GM10248 (cell line): ENCODE measurements around the gene DSCAM.

ENCODE experiments used
- CTCF ChIA-PET: fragments of 300-600 bp; sonication (Branson Sonifier 250); formaldehyde crosslinking; extraction: SDS; loops from one replicate; lab custom pipeline; 2021; ENCODE audit warnings: antibody characterized with exemption; lab: Yijun Ruan, JAX
- POLR2A ChIA-PET: fragments of 350-650 bp; sonication (Branson Sonifier 250); formaldehyde crosslinking; extraction: SDS; loops from one replicate; lab custom pipeline; 2020; ENCODE audit warnings: antibody characterized with exemption; lab: Yijun Ruan, JAX
- DNase-seq: peaks from one replicate; pipeline ENCODE4 v3.0.0; 2012; ENCODE audit errors: extremely low spot score
- TF ChIP-seq, protein P1 (sequence below): IDR thresholded peaks from 2 replicates; pipeline ENCODE4 v1.5.1; 2012; ENCODE audit warnings: mild to moderate bottlenecking, low read depth; ENCODE audit errors: extremely low read depth, missing control alignments, control extremely low read depth

Gene DSCAM

DNA sequence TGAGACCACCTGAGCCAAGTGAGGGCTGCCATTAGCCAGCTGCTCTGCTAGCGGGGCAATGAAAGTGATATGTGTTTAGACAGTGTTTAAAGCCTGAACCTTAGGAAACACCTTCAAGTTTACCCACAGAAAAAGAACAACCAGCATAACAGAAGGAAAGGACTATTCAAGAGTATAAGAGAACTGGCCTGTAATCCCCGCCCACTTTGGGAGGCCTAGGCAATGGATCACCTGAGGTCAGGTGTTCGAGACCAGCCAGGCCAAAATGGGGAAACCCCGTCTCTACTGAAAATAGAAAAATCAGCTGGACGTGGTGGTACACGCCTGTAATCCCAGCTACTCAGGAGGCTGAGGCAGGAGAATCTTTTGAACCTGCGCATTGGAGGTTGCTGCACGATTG lies 830.3 kb downstream of the DSCAM start:
- ChIA-PET CTCF (no interaction called here), POLR2A (no interaction called here)
- TF ChIP-seq, protein P1, sequence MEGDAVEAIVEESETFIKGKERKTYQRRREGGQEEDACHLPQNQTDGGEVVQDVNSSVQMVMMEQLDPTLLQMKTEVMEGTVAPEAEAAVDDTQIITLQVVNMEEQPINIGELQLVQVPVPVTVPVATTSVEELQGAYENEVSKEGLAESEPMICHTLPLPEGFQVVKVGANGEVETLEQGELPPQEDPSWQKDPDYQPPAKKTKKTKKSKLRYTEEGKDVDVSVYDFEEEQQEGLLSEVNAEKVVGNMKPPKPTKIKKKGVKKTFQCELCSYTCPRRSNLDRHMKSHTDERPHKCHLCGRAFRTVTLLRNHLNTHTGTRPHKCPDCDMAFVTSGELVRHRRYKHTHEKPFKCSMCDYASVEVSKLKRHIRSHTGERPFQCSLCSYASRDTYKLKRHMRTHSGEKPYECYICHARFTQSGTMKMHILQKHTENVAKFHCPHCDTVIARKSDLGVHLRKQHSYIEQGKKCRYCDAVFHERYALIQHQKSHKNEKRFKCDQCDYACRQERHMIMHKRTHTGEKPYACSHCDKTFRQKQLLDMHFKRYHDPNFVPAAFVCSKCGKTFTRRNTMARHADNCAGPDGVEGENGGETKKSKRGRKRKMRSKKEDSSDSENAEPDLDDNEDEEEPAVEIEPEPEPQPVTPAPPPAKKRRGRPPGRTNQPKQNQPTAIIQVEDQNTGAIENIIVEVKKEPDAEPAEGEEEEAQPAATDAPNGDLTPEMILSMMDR = no peak
- DNase-seq = no peak

DNA sequence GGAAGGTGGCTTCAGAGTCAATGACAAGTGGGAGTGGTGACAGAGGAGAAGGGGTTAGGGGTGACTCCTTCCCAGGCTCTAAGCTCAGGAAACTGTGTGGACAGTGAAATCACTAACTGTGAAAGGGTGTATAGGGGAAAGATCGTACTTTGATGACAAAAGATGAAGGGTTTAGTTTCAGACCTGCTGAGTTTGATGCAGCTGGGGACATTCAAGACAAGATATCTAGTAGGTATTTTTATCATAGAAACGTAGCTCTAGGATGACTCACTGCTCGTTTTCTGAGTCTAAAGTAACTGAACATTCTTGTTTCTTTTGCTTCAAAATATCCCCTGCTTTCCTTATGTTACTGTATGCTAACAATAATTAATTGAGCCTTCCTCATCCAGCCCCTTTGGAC lies 830.7 kb downstream of the DSCAM start:
- ChIA-PET POLR2A (no interaction called here), CTCF (interaction anchor here (0.7 kb wide), 1 partner anchor 875 kb away, joined by 3 read pairs; no protein-coding TSS in a partner anchor)
- TF ChIP-seq, protein P1 = no peak
- DNase-seq = no peak

DNA sequence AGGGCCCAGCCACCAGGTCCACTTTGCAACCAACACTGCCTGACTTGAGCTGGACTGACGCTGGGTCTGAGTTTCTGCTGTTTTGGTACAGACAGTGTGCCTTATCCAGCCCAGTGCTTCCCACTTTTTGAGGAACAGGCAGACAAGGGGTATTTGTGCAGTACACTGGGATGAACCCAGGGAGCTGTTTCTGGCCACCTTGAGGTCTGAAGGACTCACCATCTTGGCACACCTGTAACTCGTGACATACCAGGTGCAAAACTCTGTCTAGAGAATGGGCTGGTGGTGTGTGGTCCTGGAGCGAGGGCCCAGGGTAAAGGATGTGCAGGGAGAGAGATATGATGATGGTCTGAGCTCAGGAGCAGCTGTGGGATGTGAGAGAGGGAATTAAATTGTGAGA lies 831.1 kb downstream of the DSCAM start:
- POLR2A ChIA-PET = no interaction called here
- TF ChIP-seq, protein P1 = no peak
- DNase-seq = no peak
- CTCF ChIA-PET = interaction anchor here (0.7 kb wide), 1 partner anchor 876 kb away, joined by 3 read pairs; no protein-coding TSS in a partner anchor

DNA sequence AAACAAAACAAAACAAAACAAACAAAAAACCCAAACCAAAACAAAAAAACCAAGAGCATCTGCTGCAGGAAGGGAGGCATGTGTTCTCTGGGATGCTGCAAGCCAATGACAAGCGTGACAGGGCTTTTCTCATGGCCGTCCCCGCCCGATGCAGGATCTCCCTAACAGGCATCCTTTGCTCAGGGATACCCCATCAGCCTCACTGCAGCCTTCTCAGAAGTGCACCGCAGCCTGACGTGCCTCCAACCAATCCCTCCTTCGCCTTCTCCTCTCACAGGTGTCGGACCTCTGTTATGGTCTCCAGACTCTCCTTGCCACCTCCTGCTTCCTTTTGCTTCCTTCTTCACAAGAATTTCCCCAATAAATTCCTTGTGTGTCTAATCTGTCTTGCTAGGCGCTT lies 832.6 kb downstream of the DSCAM start:
- CTCF ChIA-PET = no interaction called here

DNA sequence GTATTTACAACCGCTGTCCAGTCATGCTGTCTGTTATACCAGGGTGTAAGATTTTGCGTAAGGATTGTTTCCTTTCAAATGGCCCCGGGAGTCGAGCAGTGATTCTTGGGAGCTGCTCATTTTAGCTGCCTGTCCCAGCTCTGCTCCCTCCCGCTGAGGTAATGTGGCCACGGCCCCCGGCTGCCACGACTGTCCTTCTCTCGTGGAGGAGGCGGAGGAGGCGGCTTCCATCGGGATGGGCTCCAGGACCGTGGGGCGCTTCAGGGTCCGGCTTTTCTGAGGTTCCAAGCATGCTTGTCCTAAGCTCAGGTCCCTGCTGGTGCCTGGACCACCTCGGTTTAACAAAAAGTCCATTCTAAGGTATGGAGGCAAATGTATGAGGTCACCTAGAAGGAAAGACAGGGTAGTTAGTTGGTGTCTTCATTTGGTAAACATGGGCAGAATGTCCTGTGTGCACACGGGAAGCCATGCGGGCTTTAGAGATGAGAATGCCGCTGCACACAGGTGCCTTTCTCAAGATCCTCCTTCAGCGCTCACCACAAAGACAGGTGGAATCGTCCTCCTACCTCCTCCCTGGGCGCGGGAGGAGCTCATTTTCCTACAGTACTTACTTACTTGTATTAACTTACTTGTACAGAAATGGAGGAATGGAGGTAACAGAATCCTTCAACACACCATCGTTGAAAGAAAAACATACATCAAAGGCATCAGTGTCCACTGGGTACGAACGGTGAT lies 833.8 kb downstream of the DSCAM start:
- DNase-seq = no peak
- CTCF ChIA-PET = interaction anchor here (0.9 to 1.0 kb wide), 2 partner anchors 12 to 65 kb away, joined by 3 read pairs; no protein-coding TSS in a partner anchor
- POLR2A ChIA-PET = no interaction called here
- TF ChIP-seq, protein P1 = no peak

More for the DNA sequence above, 832.6 kb downstream of the DSCAM start:
- POLR2A ChIA-PET = no interaction called here
- DNase-seq = no peak
- TF ChIP-seq, protein P1 = no peak

DNA sequence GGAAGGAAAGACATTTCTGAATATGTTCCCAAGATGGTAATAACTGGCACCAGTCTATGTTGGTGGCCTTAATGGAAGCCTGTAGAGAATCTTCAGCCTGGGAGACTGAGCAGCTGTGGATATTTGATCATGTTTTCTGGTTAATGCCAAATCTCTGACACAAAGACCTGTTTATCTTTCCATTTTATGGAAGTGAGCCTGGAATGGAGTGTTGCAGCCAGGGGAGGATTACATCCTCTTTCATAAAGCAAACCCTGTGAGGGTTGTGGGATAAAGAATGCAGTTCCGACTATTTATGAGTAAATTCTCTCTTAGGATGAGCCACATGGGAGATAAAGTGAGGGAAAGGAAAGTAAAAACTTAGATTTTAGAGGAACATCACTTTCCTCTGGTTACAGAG lies 835.6 kb downstream of the DSCAM start:
- no peak for DNase-seq
- CTCF ChIA-PET = no interaction called here
- TF ChIP-seq, protein P1 = no peak
- POLR2A ChIA-PET = no interaction called here
